ENCODE data around the gene THY1.
"Not testable (repeated sequence)": the region's sequence is repeated elsewhere in the genome, so short reads cannot be mapped to it uniquely, and the experiment has no call there.

The THY1 gene

DNA sequence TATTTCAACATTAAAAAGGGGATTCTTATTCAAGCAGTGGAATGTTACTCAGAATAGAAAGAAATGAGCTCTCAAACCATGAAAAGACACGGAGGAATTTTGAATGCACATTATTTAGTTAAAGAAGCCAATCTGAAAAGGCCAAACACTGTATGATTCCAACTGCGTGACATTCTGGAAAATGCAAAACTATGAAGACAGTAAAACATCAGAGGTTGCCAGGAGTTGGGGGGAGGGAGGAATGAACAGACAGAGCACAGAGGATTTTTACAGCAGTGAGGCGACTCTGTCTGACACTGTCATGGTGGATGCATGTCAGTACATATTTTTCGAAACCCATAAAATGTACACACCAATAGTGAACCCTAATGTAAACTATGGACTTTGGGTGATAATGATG lies 22.9 kb upstream of the THY1 start:
- DNase-seq (ENCODE audit: low spot score), result no peak

DNA sequence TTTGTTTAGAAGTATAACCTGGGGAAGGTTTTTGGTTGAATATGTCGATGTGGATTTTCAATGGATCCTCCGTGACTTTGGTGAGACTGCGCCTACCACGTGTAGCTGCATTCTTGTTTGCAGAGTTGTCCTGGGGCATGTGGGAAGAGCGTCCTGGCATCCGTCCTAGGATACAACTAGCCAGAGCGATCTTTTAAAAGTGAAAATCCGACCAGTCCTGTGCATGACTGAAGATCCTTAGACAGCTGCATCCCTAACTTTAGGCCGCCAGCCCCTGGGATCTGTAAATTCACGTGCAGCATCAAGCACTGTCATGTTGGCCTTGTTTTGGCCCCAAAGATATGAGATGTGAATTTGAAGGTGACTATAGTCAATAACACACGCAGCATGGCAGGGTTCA lies 22.4 kb upstream of the THY1 start:
- DNase-seq (ENCODE audit: low spot score), result no peak

DNA sequence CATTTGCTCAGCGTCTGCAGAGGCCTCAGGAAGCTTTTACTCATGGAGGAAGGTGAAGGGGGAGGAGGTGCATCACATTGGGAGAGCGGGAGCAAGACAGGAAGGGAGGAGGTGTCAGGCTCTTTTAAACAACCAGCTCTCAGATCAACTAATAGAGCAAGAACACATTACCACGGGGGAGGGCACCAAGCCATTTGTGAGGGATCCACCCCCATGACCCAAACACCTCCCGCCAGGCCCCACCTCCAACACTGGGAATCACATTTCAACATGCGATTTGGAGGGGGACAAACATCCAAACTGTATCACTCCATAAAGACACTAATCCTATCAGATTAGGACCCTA lies 18.9 kb upstream of the THY1 start:
- DNase-seq (ENCODE audit: low spot score), result no peak

DNA sequence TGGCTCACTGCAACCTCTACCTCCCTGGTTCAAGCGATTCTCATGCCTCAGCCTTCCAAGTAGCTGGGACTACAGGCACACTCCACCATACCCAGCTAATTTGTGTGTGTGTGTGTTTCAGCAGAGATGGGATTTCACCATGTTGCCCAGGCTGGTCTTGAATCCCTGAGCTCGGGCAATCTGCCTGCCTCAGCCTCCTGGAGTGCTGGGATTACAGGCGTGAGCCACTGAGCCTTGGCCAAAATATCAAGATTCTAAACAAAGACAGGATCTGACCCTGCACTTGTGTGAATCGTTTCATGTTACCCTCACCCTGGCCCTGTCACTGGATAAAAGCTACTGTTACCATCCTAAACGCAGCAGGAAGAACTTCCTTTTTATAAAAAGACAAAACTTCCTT lies 15.6 kb upstream of the THY1 start:
- DNase-seq (ENCODE audit: low spot score), result no peak

DNA sequence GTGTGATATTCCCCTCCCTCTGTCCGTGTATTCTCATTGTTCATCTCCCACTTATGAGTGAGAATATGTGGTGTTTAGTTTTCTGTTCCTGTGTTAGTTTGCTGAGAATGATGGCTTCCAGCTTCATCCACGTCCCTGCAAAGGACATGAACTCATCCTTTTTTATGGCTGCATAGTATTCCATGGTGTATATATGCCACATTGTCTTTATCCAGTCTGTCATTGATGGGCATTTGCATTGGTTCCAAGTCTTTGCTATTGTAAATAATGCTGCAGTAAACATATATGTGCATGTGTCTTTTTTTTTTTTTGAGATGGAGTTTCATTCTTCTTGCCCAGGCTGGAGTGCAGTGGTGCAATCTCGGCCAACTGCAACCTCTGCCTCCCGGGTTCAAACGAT lies 14.5 kb upstream of the THY1 start:
- not testable (repeated sequence) for DNase-seq (ENCODE audit: low spot score)

DNA sequence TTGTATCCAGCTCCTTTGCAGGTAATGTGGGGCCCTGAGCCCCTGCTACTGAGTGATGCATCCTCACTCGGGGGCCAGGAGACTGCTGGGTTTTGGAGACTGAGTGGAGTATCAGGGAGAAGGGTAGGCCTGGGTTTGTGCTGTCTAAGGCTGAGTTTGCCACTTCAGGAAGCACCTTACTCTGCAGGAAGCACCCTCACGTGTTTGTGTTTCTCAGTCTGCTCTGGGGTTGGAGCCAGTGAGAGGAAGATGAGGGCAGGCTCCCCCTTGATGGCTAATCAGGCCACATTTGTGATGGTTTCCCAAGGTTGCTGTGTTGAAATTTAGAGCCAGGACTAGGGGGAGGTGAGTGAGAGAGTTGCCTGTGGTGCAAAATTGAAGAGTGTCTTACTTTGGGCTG lies 13.7 kb upstream of the THY1 start:
- DNase-seq (ENCODE audit: low spot score), result no peak

DNA sequence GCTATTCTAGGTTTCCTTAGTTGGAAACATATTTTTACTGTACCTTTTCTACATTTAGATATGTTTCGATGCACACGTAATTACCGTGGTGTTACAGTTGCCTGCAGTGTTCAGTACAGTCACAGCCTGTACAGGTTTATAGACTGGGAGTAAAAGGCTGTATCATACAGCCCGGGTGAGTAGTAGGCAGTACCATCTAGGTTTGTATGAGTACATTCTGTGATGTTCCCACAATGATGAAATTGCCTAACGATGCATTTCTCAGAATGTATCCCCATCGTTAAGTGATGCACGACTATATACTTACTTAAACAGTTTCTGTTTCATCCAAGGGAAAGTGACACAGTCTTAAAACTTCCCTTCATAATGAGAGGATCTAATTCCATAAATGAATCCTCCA lies 13.1 kb upstream of the THY1 start:
- DNase-seq (ENCODE audit: low spot score), result no peak

DNA sequence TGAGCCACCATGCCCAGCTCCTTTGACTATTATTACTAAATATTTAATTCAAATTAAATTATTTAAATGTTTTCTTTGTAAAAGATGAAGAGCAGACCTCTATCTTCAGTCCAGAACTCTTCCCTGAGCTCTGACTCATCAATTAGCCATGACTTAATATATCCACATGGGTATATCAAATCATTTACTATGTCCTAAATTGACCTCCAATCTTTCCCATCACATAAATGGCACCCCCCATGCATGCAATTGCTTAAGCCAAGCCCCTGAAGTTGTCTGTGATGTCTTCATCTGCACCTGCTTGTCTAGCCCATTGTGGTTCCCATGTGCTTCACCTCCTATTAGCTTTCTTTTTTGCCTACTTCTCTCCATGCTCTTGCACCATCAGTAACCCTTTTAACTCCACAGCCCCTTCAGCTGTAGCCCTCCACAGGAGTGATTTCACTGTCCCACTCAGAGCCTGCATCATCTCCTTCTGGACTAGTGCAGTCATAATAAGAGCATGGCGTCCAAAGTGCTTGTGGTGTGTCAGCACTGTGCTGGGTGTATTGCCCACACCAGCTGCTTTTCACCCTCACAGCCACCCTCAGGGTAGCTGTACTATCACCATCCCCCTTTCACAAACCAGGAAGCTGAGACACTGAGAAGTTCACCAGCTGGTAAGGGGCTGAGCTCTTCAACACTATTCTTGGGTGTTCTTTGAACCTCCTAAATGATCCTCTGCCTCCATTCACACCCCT lies 11.8 kb upstream of the THY1 start:
- no peak for DNase-seq (ENCODE audit: low spot score)

DNA sequence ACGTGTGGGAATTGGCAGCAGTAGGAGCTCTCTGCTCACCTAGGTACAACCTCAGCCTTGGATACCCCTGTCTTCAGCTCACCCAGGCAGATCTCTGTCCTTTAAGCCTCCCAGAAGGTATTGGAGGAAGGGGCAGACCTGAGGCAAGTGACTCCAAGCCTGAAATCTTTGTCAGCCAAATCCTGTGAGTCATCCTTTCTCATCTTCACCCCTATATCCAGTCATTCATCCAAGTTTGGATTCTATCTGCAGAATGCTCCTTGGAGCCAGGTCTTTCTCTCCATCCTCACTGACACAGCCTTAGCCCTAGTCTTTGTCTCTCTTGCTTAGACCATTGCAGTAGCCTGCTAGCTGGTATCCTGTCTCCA lies 10.4 kb upstream of the THY1 start:
- no peak for DNase-seq (ENCODE audit: low spot score)

DNA sequence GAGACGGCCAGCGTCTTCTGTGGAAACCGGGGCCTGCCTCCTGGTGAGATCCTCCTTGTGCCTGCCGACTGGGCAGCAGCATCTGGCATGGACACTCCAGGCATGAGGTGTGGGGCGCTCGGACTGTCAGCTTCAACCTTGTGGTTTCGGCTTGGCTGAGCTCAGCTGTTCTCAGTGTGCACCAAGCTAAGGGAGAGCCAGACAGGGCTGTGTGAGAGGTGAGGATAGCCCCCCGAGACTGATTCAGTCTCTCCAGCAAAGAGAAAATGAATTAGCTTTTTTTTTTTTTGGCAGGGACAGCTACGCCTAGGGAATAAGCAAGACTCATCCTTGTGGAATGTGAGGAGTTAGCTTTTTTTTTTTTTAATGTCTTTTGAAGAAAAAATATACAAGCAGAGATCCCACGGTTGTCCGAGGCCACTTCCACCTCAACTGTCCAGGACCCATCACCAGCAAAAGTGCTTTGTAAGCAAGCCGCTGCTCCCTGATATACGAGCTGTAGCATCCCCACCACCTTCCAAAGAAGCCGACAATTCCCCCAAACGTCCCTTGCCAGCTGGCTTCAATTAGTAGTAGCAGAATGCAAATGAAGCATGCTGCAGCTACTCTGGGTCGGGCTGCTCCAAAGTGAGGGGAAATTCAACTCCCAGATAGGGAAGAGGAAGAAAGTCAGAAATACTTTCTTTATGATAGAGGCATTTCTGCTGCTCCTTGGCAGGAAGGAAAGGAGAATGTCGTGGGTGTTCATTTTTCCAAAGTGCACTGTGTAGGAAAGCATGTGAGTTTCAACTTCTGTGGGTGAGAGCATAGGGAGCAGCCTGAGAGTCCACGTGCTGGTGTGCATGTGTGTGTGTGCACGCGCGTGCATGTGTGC lies 9.7 kb upstream of the THY1 start:
- no peak for DNase-seq (ENCODE audit: low spot score)

DNA sequence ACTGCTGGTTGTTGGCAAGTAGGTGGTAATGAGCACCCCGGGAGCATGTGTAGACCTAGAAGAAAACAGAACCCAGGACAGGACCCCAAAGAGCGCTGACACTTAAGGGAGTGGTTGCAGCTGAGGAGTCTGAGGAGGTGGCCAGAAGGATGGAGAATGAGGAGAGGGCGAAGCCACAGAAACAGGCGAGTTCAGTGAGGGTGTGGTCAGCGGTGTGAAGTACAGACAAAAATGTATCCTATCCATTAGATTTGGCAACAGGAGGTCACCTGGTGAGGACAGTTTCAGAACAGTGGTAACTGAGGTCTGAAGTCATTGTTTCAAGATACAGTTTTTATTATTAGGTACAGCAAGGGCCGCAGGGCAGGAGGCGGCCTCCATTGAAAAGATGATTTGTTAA lies 8.6 kb upstream of the THY1 start:
- DNase-seq (ENCODE audit: low spot score), result no peak

DNA sequence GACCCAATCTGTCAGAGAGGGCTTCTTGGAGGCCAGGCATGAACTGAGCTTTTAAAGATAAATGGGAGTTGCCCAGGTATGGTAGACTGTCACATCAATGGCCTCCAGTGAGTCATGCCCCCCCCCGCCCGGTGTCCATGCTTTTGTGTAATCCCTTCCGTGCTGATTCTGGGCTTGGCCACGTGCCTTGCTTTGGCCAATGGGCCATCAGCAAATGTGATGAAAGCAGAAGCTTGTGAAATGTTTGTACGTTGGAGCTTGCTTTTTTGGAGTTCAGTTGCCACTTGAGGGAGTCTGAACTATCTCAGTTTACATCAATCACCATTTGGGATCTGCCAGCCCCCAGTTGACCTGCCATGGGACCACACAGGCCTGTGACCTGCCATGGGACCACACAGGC lies 4.3 kb upstream of the THY1 start:
- no peak for DNase-seq (ENCODE audit: low spot score)

DNA sequence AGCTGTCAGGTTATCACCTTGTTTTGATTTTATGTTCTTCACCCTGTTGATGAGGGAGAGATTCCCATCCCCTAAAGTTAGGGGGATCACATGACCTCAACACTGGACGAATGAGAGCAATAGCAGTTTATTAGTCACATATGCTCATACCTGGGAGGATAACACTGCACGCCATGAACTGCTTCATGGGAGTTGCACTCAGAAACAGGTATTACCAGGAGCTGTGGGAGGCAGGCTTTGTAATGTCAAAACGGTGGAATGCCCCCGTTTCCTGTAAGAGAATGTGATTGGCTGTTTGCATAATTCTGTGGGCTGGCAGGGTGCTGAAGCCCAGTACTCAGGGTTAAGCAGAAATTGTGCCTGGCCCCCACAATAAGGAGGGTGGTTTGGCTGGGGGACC lies 3.2 kb upstream of the THY1 start:
- DNase-seq (ENCODE audit: low spot score), result no peak

DNA sequence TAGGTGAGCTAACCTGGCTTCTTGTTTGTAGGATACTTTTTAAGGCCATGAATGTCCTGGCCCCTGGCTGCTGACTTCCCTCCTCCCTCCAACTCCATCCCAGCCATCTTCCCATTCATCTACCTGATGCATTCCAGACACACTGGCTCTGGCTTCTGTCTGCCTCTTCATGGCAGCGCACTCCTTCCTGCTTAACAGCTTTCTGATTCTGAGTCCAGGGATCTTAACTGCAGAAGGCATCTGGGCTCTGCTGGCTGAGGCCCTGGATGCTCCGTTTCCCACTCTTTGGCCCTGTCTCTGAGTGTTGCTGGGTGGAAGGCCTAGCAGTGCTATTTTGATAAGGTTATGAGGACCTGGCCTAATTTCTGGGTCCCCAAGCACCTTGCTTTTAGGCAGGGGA lies 1.8 kb upstream of the THY1 start:
- DNase-seq (ENCODE audit: low spot score), result no peak

DNA sequence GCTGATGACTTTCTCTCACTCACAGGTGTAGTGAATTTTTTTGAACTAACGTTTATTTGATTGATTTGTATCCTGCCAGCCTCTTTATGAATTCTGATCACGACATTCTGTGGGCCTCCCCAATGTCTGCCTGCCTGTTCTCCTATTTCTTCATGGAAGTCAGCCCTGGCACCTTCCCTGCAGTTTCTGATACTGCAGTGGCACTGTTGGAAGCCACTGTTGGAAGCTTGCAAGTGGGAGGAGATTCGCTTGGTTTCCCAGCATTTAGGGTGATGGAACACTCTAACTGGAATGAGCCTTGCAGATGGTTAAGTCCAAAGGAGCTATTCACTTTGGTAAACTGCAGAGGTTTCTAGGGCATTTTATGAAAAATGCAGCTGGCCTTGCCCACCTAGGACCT lies 1.3 kb upstream of the THY1 start:
- no peak for DNase-seq (ENCODE audit: low spot score)

DNA sequence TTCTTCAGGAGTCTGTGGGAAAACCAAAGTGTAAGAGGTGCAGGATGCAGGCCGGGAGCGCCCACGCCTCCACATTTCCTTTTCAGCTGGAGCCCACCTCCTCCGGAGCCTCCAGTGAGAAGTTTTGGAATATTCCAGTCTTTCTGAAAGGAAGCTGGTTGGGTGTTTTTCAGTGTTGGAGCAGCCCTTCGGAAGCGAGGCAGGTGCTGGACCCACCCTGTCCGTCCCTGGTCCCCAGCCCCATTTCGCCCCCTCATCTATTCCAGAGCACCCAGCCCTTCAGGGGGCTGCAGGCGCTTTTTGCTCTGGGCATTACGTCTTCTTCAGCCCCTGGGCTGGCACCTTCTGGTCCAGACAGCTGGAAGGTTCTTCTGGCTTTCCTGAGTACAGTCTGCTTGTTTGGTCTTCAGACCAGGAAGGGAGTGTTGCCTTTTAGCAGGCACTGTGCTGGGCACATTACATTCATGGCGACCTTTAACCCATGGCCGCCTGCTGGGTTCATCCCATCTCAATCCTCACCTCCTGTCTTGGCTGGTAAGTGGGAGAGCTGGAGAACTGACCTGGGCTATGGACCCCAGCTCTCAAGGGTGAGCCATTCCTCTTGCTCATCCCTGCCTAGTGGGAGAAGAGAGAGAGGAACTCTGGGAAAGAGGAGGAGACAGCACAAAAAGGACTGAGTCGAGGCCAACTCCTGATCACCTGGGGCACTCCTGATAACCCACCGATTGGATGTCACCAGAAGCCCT lies 710 bp upstream of the THY1 start:
- DNase-seq (ENCODE audit: low spot score), result no peak

DNA sequence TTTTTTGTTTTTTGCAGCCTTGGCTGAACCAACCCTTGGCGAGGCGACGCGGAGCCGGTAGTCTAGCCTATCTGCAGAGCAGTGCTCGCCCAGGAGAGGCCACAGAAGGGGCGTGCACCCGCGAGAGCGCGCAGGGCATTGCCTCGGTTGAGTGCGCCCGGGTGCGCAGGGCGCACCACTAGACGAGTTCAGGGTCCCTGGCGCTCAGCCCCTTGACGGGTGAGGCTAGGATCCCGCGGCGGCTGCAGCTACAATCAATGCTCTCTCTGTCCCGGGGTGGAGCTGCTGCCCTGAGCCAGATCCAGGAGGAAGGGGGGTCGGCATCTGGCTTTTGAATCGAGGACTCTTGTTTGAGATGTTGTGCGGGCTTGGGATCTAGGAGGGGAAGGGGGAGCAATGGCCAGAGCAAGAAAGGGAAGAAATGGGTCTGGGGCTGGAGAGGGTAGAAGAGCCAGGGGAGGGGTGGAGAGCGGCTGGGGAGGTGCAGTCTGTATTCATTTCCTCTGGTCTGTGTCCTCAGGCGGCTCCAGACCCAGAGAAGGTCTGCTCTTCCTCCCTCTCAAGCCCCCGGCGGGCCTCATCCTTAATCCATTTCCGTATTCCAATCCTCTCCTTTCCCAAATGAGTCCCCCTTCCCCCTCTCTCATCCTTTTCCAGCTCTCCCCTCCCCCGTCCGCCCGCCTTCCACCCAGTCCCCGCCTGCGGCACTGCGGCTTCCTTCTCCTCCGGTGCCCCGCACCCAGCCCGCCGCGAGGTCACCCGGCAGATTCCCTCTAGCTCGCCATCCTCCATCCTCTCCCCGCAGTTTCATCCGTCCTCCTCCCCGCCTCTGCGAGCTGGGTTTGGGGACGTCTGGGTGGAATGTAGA lies 797 bp downstream of the THY1 start:
- no peak for DNase-seq (ENCODE audit: low spot score)

DNA sequence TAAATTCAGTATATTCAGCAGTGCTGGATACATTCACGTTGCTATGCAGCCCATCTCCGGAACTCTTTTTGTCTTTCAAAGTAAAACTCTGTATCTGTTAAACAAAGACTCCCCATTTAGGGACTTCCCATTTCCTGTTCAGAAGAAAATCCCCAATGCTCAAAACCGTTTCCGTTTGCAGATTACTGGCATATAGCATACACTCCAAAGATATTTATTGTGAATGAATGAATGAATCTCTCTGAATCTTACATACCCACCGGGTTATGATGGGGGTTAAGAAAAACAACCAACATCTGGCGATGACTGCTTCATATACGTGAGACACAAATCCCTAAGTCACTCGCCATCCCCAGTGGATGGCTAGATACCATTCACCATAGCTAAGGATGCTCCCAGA lies 1.6 kb downstream of the THY1 start:
- DNase-seq (ENCODE audit: low spot score), result no peak

DNA sequence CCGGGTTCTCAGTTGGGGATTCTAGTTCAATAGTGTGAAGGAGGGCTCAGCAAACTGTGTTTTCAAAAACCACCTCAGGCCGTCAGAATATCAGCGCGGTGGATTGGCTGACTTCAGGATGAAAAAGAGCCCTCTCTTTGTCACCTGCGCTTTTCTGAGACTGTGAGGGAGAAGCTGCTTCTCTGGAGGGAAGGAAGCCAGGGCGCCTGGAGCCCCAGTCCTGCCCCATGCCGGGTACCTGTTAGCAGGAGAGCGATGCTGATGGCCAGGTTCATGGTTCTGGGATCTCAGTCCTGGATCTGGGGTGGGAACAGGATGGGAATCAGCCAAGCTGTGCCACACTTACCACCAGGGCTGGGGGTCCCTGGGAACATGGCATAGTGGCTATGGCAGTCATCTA lies 2.3 kb downstream of the THY1 start:
- DNase-seq (ENCODE audit: low spot score), result no peak

DNA sequence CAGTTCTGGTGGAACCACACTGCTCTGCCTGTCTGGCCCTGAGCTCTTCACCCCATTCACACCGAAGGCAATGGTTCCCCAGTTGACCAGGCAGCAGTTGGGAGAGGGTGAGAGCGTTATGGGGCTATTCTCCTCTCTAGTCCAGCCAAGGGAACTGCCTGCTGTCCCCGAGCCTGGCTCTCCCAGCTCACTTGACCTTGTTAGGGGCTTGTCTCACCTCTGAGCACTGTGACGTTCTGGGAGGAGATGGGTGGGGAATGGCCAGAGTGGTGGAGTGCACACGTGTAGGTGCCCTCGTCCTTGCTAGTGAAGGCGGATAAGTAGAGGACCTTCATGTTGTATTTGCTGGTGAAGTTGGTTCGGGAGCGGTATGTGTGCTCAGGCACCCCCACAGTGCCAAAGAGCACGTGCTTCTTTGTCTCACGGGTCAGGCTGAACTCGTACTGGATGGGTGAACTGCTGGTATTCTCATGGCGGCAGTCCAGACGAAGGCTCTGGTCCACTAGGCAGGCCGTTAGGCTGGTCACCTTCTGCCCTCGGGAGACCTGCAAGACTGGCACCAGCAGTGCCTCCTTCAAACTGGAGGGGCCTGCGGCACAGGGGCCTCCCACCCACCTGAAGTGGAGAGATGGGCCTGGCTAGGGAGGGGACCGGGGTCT lies 3.0 kb downstream of the THY1 start:
- no peak for DNase-seq (ENCODE audit: low spot score)

DNA sequence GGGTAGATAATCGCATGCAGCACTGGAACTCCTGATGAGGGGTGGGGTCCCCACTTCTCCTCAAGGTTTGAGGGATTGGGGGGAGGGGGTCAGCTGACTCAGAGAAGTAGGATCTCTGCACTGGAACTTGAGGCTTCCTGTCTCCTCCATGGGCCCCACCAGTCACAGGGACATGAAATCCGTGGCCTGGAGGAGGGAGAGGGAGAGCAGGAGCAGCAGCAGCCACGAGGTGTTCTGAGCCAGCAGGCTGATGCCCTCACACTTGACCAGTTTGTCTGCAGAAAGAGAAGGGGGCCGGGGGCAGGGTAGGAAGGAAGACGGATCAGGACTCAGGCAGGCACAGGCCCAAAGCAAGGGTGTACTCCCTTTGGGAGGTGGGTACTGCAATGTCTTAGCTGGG lies 3.7 kb downstream of the THY1 start:
- no peak for DNase-seq (ENCODE audit: low spot score)

DNA sequence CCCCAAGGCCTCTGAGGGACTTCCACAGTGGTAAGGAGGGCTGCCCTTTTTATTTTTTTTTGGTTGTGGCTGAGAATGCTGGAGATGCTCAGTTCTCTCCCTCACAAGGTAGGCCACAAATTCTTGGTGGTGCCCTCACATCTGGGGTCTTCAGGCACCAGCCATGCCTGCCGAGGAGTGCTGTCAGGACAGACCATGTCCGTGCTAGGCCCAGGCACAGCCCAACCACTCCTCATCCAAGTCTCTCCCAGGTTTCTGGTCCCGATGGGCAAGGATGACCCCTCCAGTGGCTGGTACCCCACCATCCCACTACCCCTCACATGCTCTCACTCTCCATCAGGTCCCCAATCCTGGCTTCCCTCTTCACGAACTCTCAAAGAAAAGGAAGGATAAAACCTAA lies 4.2 kb downstream of the THY1 start:
- no peak for DNase-seq (ENCODE audit: low spot score)
